ENCODE data around the gene DLGAP1.
A peak's percentile ranks its signal among the peaks of the same experiment; 100 is the strongest.

- TF ChIP-seq HCFC1 (IDR thresholded peaks at IDR 0.05; ENCODE audit: low read length) = no peak
- no peak for TF ChIP-seq RAD21 (IDR thresholded peaks at IDR 0.05; ENCODE audit: insufficient read depth, low read depth, low read length)
- no peak for TF ChIP-seq POLR2A (IDR thresholded peaks at IDR 0.05; ENCODE audit: low read depth, low read length)
- no peak for TF ChIP-seq MAX (IDR thresholded peaks at IDR 0.05; ENCODE audit: low read depth, low read length)
- no peak for TF ChIP-seq EZH2 (IDR thresholded peaks at IDR 0.05; ENCODE audit: borderline replicate concordance, control insufficient read depth, low read depth, low read length)
- TF ChIP-seq SIN3A (IDR thresholded peaks at IDR 0.05; ENCODE audit: low read depth, low read length) = no peak
- TF ChIP-seq RELB (IDR thresholded peaks at IDR 0.05; ENCODE audit: low read depth) = peak; percentile 71
- TF ChIP-seq CTCF (IDR thresholded peaks at IDR 0.05 in 2 of 3, conservative IDR thresholded peaks at IDR 0.05 in 1 of 3; ENCODE audit: control insufficient read depth in 2 of 3, extremely low read depth in 1 of 3, insufficient read depth in 1 of 3, low read depth in 3 of 3, low read length in 3 of 3) = no peak
- no peak for TF ChIP-seq FOS (IDR thresholded peaks at IDR 0.05; ENCODE audit: borderline replicate concordance, extremely low read depth, insufficient read length)
- no peak for TF ChIP-seq NKRF (conservative IDR thresholded peaks at IDR 0.05)
- no peak for TF ChIP-seq REST (IDR thresholded peaks at IDR 0.05; ENCODE audit: low read depth, low read length)
- no peak for TF ChIP-seq TAF1 (IDR thresholded peaks at IDR 0.05; ENCODE audit: borderline replicate concordance, low read depth, low read length)
Measured at GRCh38 chr18:4026542-4026941, 428.6 kb downstream of the DLGAP1 start.
